ENCODE measurements around the gene INPP5J. TPM values are rescaled to one million over a fixed set of nuclear protein-coding genes. Genes with fewer than 3 reads are reported as not detected.

Gene INPP5J
- total and polyA plus RNA-seq, 9 of the 15 experiments (the other 6 are each of a cell fraction or from before 2014, with no cell fraction given), result 0.10 to 6.3 (median 4.8) TPM

DNA sequence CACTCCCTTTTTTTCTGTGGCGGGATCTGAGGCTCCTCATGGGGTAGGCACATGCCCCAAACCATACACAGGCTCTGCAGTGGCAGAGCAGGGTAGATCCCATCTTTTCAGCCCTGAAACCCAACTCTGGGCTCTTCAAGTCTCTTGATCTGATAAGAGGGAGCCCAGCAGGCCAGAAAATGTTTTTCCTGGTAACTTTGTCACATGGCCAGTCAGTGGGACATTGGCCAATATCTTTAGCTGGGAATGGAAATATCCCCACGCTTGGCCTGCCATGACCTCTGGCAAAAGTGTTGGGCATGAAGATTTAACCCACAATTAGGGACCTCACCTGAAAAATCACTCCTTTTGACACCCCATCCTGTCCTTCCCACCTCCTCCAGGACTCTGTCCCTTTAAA, 8.1 kb downstream of the INPP5J start (continued):
- TF ChIP-seq, protein P1, sequence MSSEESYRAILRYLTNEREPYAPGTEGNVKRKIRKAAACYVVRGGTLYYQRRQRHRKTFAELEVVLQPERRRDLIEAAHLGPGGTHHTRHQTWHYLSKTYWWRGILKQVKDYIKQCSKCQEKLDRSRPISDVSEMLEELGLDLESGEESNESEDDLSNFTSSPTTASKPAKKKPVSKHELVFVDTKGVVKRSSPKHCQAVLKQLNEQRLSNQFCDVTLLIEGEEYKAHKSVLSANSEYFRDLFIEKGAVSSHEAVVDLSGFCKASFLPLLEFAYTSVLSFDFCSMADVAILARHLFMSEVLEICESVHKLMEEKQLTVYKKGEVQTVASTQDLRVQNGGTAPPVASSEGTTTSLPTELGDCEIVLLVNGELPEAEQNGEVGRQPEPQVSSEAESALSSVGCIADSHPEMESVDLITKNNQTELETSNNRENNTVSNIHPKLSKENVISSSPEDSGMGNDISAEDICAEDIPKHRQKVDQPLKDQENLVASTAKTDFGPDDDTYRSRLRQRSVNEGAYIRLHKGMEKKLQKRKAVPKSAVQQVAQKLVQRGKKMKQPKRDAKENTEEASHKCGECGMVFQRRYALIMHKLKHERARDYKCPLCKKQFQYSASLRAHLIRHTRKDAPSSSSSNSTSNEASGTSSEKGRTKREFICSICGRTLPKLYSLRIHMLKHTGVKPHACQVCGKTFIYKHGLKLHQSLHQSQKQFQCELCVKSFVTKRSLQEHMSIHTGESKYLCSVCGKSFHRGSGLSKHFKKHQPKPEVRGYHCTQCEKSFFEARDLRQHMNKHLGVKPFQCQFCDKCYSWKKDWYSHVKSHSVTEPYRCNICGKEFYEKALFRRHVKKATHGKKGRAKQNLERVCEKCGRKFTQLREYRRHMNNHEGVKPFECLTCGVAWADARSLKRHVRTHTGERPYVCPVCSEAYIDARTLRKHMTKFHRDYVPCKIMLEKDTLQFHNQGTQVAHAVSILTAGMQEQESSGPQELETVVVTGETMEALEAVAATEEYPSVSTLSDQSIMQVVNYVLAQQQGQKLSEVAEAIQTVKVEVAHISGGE (CRISPR knock-in tag; IDR thresholded peaks at IDR 0.05), result 0 out of 6 replicates have a peak, but pooled peaks of 1 of the 3 experiments have one; percentile 20
- TF ChIP-seq RBBP5 (IDR thresholded peaks at IDR 0.05; ENCODE audit: borderline replicate concordance, insufficient read depth, low read length, poor library complexity, severe bottlenecking) (no peak), ASH1L (IDR thresholded peaks at IDR 0.05; ENCODE audit: borderline replicate concordance, low read depth, partially characterized antibody) (no peak), FOXK1 (CRISPR knock-in tag; IDR thresholded peaks at IDR 0.05; ENCODE audit: borderline replicate concordance) (no peak), FOXP1 (CRISPR knock-in tag; IDR thresholded peaks at IDR 0.05) (no peak), GABPA (tag; conservative IDR thresholded peaks at IDR 0.05; ENCODE audit: low read depth) (no peak), ZNF589 (CRISPR knock-in tag; IDR thresholded peaks at IDR 0.05; ENCODE audit: low read depth) (no peak), RFX1 (IDR thresholded peaks at IDR 0.05) (no peak)
- TF ChIP-seq, protein P2, sequence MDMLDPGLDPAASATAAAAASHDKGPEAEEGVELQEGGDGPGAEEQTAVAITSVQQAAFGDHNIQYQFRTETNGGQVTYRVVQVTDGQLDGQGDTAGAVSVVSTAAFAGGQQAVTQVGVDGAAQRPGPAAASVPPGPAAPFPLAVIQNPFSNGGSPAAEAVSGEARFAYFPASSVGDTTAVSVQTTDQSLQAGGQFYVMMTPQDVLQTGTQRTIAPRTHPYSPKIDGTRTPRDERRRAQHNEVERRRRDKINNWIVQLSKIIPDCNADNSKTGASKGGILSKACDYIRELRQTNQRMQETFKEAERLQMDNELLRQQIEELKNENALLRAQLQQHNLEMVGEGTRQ (CRISPR knock-in tag; IDR thresholded peaks at IDR 0.05), result peak; percentile 59
- TF ChIP-seq, protein P3, sequence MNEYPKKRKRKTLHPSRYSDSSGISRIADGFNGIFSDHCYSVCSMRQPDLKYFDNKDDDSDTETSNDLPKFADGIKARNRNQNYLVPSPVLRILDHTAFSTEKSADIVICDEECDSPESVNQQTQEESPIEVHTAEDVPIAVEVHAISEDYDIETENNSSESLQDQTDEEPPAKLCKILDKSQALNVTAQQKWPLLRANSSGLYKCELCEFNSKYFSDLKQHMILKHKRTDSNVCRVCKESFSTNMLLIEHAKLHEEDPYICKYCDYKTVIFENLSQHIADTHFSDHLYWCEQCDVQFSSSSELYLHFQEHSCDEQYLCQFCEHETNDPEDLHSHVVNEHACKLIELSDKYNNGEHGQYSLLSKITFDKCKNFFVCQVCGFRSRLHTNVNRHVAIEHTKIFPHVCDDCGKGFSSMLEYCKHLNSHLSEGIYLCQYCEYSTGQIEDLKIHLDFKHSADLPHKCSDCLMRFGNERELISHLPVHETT (CRISPR knock-in tag; conservative IDR thresholded peaks at IDR 0.05 in 1 of 2, IDR thresholded peaks at IDR 0.05 in 1 of 2), result no peak
